C1 segment of cervical spinal cord (tissue), 14 donors: Measurements from ENCODE around the gene C16orf90.
"Not testable (repeated sequence)": the region's sequence is repeated elsewhere in the genome, so short reads cannot be mapped to it uniquely, and the experiment has no call there.

Experiments
- DNase-seq, 14 donors: peaks; one replicate each; lab custom pipeline; 2025; lab: John Stamatoyannopoulos, UW

C16orf90 gene

DNA sequence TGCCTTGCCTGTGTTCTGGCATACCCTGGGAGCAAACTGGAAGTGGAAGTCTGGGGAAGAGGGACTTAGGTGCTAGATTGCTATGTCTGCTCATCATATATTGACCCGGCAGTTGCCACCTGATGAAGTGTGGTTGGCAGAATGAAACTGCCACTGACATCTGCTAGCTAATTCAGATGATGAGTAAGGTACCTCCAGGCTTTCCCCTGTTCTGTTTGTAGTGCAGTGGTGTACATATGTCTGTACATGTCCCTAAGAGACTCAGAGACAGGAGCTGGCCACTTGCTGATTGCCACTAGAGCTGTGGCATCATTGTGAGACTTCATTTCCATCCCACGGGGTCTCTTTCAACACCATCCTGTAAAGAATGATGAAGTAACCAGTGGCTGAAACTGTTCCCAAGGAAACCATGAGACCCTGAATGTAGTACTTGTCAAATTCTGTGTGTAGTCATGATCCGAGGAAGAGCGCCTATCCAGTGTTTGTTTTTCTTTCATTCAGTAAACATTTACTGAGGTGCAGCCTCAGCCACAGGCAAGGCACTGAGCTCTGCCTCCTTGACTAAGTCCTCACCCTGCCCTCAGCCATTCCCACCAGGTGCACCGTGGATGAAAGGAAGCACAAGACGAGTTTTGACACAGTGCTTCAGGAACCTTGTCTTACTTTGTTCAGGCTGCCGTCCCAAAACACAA is 18.7 kb upstream of the C16orf90 start:
- no peak for DNase-seq

DNA sequence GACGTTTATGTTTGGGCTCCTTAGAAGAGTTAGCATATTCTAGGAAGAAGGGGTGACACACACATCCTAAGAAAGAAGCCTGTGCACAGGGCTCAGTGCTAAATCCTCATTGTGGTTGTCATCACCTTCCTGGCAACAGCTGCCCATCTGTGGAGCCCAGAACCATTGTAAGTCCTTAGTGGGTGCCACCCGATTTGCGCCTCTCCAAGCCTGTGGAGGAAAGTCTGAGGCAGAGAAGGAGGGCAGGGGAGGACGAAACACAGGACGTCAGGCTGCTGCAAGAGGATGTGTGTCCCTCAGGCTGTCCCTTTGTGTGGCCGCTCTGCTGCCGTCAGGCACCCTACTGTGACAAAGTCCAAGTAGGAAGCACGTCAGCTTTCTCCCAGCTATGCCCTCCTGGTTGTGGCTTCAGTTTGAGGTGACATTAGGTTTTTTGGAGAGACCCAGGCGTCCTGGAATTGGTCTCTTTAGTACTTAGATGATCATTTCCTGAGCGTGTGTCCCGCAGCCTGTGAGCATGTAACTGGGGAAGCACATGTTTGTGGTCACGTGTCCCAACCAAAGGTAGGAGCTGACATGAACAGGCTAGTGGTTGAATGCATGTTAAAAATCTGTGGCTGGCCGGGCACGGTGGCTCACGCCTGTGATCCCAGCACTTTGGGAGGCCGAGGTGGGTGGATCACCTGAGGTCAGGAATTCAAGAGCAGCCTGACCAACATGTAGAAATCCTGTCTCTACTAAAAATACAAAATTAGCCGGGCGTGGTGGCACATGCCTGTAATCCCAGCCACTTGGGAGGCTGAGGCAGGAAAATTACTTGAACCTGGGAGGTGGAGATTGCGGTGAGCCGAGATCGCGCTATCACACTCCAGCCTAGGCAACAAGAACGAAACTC is 16.2 kb upstream of the C16orf90 start:
- DNase-seq = no peak

DNA sequence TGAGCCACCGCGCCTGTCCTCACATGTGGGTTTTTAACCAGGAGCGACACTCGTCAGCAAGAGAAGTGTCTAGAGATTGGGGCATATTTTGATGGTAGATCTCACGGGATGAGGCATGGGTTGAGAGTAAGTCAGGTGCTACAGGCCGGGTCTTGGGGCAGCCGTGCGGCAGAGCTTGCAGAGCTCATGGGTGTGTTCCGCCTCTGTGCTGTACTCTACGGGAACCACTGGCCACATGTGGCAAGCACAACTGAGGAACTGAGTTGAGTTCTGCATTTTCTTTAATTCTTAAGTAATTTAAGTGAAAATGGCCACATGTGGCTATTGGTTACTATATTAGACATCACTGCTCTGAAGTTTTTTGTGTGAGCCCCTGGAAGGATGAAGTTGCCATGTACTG is 15.1 kb upstream of the C16orf90 start:
- DNase-seq = no peak

DNA sequence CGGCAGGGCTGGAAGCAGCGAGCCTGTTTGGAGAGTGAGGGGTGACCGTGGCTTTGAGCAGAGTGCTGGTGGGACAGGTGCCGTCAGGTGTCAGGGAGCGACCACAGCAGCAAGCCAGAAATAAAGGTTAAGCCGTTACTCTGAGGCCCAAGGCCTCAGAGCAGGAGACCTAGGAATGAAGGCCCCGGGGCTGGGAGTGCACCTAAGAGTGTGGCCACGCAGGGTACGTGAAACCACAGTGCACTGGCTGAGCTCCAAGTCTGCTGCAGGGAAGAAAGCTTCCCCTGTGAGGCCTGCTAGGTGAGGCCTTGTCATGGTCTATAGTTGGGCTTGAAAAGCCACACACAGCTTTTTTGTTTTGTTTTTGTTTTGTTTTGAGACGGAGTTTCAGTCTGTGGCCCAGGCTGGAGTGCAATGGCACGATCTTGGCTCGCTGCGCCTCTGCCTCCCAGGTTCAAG is 14.2 kb upstream of the C16orf90 start:
- no peak for DNase-seq

DNA sequence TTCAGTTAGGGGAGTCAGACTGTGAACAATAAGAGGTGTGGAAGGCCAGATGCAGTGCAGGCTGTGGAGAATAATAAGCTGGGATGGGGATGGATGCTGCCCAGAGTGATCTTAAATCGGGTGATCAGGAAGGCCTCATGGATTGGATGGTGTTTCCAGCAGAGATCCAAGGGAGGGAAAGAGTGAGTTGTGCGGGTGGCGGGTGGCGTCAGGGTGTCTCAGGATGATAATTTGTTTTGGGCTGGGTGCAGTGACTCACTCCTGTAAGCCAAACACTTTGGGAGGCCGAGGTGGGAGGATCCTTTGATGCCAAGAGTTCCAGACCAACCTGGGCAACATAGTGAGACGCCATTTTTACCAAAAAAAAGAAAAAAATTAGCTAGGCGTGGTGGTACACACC is 13.4 kb upstream of the C16orf90 start:
- DNase-seq = no peak

DNA sequence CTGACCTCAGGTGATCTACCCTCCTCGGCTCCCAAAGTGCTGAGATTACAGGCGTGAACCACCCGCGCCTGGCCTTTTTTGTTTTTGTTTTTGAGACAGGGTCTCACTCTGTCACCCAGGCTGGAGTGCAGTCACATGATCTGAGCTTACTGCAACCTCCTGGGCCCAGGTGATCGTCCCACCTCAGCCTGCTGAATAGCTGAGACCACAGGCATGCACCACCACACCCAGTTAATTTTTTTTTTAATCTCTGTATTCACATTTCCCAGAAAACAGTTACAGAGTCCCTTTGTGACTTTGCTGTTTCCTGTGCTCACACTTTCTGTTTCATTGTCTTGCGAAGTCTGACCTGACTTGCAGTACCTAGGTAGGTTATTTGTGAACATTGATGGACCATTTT is 8.2 kb upstream of the C16orf90 start:
- no peak for DNase-seq

DNA sequence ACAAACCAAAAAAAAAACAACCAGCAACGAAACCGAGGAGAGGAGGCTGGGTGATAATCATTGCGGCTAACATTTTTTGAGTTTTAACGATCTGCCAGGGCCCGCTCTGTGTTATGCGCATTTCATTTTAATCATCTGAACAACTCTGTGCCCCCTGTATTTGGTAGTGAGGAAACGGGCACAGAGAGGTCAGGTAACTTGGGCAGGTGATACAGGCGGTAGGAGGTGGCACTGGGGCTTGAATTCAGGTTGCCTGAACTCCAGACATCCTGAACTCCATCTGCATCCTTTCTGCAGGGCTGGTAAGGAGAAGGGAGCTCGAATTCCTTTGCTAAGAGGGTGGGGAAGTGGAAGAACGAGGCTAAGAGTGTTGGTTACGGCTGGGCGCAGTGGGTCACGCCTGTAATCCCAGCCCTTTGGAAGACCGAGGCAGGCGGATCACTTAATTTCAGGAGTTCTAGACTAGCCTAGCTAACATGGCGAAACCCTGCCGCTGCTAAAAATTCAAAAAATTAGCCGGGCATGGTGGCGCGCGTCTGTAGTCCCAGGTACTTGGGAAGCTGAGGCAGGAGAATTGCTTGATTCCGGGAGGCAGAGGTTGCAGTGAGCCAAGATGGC is 6.6 kb upstream of the C16orf90 start:
- DNase-seq = no peak

DNA sequence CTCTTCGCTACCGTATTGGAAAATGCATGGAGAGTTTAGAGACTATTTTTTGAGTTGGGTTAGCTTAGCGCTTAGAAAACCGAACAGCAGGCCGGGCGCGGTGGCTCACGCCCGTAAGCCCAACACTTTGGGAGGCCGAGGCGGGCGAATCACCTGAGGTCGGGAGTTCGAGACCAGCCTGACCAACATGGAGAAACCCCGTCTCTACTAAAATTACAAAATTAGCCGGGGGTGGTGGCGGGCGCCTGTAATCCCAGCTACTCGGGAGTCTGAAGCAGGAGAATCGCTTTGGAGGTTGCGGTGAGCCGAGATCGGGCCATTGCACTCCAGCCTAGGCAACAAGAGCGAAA is 6.1 kb upstream of the C16orf90 start:
- not testable (repeated sequence) for DNase-seq

DNA sequence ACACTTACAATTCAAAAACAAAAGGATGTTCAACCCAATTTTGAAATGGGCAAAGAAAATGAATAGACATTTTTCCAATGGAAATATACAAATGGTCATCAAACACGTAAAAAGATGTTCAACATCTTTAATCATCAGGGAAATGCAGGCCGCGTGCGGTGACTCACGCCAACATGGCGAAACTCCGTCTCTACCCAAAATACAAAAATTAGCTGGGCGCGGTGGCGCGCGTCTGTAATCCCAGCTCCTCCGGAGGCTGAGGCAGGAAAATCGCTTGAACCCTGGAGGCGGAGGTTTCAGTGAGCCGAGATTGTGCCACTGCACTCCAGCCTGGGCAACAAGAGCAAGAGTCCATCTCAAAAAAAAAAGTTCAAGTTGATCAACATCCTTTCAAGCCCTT is 3.7 kb upstream of the C16orf90 start:
- no peak for DNase-seq

DNA sequence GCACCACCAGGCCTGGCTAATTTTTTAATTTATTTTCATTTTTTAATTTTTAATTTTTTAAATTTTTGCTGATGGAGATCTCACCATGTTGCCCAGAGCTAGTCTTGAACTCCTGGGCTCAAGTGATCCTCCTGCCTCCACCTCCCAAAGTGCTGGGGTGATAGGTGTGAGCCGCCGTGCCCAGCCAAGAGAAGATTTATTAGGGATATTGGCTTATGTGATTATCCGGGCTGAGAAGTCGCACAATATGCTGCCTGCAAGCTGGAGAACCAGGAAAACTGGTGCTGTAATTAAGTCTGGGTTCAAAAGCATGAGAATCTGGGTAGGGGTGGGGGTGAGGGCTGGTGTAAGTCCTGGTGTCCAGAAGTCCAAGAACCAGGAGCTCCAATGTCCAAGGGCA is 2.5 kb upstream of the C16orf90 start:
- no peak for DNase-seq

DNA sequence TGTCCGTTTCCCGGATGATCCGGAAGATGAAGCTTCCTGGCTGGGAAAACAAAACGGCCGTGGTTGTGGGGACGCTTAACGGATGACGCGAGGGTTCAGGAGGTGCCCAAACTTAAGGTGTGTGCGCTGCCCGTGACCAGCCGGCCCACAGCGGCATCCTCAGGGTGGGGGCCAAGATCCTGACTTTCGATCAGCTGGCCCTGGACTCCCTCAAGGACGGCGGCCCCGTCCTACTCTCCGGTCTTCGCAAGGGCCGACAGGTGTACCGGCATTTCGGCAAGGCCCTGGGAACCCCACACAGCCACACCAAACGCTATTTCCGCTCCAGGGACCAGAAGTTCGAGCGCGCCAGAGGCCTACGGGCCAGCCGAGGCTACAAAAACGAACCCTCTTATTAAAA is 1.1 kb upstream of the C16orf90 start:
- DNase-seq = no peak

DNA sequence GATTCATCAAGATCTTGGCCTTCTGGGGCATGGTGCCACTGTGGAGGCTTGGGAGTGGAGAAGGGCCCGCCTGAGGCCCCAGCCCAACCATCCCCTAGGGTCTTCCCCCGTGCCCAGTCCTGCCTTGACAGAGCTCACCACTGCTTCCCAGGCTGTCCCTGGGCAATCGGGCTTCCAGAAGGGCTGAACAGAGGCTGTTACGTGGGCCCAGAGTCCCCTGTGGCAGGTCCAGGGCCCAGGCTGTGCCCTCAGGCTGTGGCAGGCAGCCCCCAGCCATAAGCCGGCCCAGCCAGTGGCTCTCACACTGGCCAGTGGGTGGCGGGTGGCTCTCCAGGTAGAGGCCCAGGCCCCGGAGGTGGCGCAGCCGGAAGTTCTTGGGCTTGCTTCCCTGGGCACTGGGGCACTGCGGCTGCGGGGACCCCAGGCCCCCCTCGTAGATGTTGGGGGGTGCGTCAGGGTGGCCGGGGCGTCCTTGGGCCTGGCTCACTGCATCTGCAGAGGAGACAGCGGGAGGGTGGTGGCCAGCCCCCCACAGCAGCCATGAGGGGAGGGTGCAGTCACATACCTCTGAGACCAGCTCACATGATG is 809 bp downstream of the C16orf90 start:
- DNase-seq = no peak

DNA sequence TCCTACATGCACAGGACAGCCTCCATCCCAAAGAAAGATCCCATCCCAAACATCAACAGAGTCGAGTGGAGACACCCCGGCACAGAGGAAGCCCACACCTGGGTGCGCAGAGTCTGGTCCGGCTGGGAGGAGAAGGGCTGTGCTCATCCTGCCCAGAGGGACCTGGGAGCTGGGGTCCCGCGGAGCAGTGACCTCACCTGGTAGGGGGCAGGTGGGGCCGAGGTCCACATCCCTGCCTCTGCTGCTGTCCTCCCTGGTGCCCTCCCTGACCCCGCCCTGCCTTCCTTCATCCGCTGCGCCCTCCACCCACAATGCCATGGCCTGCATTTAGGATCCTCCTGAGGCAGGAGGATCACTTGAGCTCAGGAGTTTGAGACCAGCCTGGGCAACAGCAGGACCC is 2.9 kb downstream of the C16orf90 start:
- no peak for DNase-seq

DNA sequence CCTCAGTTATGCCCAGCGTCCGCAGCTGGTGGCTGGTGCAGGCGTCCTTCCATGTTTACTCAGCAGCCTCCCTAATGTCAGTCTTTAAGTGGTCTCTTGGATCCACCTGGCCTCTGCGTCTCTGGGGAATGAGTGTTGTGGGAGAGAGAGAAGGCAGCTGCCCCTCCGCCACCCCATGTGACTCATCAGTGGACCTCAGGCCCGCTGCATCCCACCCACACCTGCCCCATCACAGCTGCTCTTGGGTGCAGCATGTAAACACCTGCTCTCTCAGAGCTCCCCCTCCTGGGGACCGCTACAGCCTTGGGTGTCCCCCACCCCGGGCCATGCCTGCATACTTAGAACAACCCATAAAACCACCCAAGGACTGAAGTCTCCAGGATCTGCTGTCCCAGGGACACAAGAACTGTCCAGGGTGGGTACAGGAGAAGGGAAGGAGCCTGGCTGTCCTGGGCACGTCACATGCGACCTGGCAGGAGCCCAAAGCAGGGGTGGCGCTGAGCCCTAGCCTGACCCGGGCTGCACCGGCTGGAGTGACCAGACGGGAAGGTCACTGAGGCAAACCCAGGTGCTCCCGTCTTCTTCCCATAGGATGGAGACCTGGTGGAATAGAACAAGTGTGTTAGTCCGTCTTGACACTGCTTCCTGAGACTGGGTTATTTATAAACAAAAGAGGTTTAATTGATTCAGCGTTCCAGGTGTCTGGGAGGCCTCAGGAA is 4.2 kb downstream of the C16orf90 start:
- DNase-seq = no peak

DNA sequence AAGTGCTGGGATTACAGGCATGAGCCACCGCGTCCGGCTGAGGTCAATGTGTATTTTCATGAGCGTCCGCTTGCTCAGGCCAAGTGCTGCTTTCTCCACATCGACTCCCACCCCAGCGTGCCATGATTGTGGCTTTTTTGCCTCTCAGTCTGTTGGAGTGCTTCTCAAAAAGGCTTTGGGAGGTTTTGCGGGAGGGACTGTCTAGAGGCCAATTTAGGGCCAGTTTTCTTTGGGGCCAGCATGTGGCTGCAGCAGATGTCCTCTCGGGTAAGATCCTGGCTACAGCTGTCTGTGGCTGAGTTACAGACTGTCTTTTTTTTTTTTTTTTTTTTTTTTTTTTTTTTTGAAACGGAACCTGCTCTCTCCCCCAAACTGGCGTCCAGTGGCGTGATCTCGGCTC is 6.5 kb downstream of the C16orf90 start:
- no peak for DNase-seq

DNA sequence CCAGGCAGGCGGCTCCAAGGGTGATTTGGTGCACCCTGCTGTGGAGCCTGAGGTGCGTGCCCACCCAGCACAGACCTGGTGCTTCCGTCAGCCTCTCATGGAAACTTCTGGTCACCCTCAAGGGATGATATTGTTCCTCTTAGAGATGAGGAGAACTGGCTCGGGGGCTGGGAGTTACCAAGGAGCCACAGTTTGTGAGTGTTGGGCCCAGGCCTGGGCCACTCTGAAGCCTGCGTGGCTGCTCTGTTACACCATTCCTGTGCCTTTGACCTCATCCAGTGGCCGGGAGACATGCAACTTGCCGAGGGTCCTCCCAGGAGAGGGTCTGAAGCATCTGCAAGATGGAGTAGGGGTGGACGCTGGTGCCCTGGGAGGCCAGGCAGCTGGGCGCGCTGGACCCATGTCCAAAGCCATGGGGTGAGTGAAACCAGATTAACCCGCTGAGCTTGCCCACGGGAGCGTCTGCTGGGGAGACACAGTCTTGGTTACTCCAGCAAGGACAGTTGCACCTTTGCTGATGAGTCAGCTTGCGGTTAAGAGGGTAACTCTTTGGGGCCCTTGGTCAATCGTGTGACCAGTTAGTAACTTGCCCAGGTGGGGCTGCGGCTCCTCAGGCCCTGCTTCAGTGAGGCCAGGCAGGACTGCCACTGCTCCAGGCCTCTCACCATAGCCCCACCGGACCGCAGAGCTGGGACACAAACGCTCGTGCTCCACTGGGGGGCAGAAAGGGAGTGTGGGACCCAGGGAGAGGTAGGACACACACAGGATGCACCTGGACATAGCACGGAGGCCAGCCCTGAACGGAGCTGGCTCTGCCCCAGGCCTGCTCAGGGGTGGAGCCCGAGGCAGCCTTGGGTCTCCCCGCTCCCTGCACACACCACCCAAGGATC is 7.5 kb downstream of the C16orf90 start:
- no peak for DNase-seq

DNA sequence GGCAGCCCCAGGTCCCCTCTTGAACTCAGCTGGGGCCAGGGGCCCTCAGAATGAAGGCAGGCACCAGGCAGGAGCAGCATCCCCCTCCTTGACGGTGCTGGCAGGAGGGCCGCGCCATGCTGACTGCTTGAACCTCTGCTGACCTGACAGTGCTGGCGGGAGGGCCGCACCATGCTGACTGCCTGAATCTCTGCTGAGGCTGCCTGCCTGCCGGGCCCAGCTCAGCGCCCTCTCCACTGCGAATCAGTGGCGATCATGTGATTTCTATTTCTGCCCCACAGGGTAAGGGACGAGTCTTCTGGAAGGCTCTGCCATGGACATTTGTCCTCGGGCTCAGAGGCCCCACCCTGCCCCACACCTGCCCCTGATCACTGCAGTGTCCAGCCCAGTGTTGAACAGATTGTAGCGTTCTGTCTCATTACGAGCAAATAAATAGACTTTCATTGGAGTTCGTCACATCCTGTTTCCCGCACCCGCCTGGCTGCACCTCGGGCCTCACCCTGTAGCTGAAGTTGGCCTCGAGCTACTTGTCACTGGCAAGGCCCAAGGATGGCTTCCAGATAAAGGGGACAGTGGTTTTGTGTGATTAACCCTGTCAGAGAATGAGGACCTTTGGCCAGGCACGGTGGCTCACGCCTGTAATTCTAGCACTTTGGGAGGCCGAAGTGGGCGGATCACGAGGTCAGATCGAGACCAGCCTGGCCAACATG is 8.6 kb downstream of the C16orf90 start:
- peak in 1 of 14 donors; percentile 29 for DNase-seq

DNA sequence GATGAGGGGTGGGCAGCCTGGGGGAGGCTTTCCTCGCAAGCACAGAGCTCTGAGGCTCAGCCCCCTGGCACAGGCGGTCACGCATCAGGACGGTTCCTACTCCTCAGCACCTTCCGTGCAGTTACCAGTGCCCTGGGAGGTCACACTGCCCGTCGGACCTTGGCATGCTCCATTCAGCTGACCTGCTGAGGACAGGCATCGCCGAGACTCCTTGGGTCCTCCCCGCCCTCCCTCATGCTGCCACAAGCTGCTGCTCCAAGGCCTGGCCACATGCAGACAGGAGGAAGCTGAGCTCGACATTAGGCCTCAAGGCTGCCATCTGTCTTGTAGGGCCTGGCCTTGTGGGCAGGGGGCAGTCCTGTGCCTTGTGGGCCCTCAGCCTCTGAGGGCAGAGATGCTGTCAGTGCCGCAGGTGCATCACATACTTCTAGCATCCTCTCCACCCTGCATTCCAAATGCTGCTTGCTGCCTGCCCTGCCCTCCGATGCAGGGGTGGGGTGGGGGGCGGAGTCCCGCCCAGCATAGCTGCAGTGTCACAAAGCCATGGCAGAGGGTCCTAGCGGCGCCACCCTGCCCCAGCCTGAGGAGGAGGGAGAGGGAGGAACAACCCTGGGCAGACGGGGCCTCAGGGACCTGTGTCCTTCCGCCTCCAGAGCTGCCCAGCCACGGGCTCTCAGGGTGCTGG is 9.3 kb downstream of the C16orf90 start:
- peak in 1 of 14 donors; percentile 21 for DNase-seq

DNA sequence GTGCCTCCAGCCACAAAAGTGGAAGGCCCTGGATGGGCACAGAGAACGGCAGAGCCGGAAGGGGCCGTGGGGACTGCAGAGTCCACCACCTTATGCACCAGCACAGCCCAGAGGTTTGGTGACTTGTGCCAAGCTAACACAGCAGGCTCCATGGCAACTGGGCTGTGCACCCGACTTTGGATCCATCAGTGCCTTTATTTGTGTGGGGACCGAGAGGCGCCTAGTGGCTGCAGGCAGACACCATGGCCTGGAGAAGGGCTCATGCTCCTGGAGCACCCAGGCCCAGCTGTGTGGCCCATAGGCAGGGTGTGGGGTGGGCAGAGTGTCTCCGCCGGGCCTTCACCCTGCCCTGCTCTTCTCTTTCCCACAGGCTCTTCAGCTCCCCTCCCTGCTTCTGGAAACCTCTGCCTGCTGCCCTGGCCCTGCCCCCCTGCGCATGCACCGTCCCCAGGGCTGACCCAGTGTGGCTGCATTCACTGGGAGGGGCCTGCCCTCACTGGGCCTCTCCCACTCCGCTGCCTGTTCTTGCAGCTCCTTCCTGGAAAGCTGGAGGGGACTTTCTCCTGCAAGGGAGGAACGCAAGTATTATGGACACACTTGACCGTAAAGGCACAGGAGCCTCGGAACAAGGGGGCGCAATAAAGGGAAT is 10.1 kb downstream of the C16orf90 start:
- DNase-seq = no peak
